Measurements from ENCODE around the gene ROR2. TPM values are rescaled to one million over a fixed set of nuclear protein-coding genes. Genes with fewer than 3 reads are reported as not detected.

Gene ROR2
- total RNA-seq, 6 experiments from 2014 or later, result 0.09 TPM; not detected in 5

DNA sequence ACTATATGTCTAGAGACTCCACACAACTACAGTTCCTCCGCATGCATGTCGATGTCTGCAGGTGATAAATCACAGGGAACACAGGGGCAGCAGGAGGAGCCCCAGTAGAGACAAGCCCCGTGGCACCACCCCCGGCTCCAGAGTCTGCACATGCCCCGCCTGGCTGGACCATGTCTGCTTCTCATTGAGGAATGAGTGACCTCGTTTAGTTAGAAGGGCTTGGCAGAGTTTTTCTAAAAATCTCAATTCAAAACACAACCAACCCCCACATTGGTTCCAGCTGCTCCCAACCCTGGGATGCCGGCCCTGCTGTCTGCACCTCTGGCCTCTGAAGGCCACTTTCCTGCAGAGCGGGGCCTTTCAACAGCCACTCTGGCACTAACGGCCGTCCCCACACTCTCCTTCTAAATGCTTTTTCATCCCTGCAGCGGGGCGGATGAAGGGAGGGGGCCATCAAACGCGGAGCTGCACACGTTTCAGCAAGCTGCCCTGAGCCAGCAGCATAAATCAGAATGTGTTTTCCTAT is 106.3 kb downstream of the ROR2 start:
- Mint-ChIP-seq H3K4me3 (no peak overlapping the region), H3K4me1 (ENCODE audit: low read depth) (peaks cover 9% of the 10 kb centered on the region), H3K36me3 (ENCODE audit: low read depth) (no peaks in the 10 kb centered on the region), H3K9me3 (no peaks in the 10 kb centered on the region), H3K27ac (no peak overlapping the region), H3K27me3 (ENCODE audit: insufficient read depth) (peaks cover 23% of the 10 kb centered on the region)
- TF ChIP-seq, protein P1, sequence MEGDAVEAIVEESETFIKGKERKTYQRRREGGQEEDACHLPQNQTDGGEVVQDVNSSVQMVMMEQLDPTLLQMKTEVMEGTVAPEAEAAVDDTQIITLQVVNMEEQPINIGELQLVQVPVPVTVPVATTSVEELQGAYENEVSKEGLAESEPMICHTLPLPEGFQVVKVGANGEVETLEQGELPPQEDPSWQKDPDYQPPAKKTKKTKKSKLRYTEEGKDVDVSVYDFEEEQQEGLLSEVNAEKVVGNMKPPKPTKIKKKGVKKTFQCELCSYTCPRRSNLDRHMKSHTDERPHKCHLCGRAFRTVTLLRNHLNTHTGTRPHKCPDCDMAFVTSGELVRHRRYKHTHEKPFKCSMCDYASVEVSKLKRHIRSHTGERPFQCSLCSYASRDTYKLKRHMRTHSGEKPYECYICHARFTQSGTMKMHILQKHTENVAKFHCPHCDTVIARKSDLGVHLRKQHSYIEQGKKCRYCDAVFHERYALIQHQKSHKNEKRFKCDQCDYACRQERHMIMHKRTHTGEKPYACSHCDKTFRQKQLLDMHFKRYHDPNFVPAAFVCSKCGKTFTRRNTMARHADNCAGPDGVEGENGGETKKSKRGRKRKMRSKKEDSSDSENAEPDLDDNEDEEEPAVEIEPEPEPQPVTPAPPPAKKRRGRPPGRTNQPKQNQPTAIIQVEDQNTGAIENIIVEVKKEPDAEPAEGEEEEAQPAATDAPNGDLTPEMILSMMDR (IDR thresholded peaks at IDR 0.05), result no peak
- DNase-seq, result no peak

DNA sequence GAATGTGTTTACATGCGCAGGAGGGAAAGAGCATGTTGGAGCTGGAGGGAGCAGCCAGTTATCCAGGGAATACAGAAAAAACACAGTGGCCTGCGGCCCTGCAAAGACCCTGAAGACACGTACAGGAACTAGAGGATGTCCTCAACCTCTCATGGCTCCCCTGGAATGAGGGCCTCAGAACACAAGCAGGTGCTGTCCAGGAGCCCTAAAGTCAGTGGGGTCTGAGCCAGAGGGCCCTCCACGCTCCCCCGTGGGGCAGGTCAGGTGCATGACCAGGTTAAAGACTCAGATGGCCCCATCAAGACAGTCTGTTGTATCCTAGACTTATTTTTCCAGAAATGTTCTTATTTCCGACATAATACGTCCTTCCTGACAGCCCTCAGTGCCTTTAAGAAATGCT is 106.9 kb downstream of the ROR2 start:
- Mint-ChIP-seq H3K4me3 (no peak overlapping the region), H3K4me1 (ENCODE audit: low read depth) (peaks cover 15% of the 10 kb centered on the region), H3K36me3 (ENCODE audit: low read depth) (no peaks in the 10 kb centered on the region), H3K27me3 (ENCODE audit: insufficient read depth) (peaks cover 29% of the 10 kb centered on the region), H3K27ac (no peak overlapping the region), H3K9me3 (no peaks in the 10 kb centered on the region)
- TF ChIP-seq, protein P1 (IDR thresholded peaks at IDR 0.05), result no peak
- no peak for DNase-seq

DNA sequence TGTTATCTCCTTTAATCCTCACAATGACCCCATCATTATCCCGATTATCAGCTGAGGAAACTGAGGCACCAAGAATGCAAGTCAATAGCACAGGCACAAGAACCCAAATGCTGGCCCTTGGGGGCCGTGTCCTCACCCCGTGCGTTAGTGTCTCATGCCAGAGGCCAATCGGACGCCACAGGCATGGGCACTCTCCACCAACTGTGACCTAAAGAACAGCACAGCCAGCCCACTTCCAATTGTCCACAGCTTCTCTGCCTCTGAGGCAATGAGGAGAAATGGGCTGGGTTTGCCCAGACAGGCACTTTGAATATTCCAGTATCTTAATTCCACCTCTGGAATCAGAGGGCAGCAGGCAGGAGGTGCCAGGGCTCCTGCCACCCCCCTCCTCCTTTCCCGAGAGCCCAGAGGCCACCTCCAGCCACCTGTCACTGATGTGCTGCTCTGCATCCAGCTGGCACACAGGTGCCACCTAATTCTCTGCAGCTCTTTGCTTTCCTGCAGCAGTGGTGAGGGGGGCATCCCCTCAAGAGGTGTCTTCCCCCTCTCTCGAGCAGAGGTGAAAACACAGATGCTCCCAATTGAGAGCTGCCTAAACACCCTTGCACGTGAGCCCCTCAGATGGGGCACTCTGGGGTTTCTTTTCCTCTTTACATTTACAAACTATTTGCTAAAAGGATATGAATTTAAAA is 107.5 kb downstream of the ROR2 start:
- Mint-ChIP-seq H3K27ac (no peak overlapping the region), H3K9me3 (no peaks in the 10 kb centered on the region), H3K4me3 (no peak overlapping the region), H3K4me1 (ENCODE audit: low read depth) (peaks cover 11% of the 10 kb centered on the region), H3K27me3 (ENCODE audit: insufficient read depth) (peaks cover 29% of the 10 kb centered on the region), H3K36me3 (ENCODE audit: low read depth) (no peaks in the 10 kb centered on the region)
- DNase-seq, result no peak
- TF ChIP-seq, protein P1 (IDR thresholded peaks at IDR 0.05), result no peak

DNA sequence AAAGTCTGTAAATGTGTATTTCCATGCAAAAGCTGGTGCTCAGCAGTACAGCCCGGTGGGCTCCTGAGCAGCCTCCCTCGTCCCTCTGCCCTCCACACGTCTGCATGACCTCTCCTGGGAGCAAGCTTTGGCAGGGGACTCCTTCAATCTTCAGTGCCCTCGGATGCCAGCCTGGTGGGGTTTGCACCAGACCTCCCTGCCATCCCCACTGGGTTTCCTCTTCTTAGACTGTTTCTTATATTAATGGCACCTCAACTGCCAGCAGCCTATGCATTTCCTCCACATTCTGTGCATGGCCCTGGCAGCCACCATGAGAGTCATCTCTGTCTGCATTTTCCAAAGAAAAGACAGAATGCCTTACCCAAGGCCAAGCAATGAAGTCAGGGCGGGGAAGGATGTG is 108.4 kb downstream of the ROR2 start:
- H3K4me1 Mint-ChIP-seq (ENCODE audit: low read depth), result peaks cover 9% of the 10 kb centered on the region

DNA sequence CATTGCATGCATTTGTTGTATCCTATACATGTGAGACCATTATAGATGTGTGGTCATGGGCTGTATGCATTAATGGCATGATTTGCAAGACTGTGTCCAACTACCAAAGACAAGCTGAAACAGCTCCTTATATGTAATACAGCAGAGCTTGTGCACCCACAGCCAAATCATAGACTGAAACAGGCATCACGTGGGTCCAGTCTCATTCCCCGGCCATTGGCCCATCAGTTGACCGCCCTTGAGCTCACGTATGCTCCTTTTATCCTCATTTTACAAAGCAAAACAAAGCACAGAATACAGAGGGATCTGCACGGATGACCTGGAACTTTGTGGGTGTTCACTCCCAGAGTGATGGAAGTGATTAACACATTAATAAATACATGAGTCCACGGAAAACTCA is 109.1 kb downstream of the ROR2 start:
- H3K27ac Mint-ChIP-seq, result no peak overlapping the region
- no peaks in the 10 kb centered on the region for H3K9me3 Mint-ChIP-seq
- no peaks in the 10 kb centered on the region for H3K36me3 Mint-ChIP-seq (ENCODE audit: low read depth)
- DNase-seq, result no peak
- H3K4me1 Mint-ChIP-seq (ENCODE audit: low read depth), result peaks cover 9% of the 10 kb centered on the region
- H3K27me3 Mint-ChIP-seq (ENCODE audit: insufficient read depth), result peaks cover 33% of the 10 kb centered on the region
- H3K4me3 Mint-ChIP-seq, result no peak overlapping the region
- TF ChIP-seq, protein P1 (IDR thresholded peaks at IDR 0.05), result no peak

More for the DNA sequence above, 108.4 kb downstream of the ROR2 start:
- TF ChIP-seq, protein P1 (IDR thresholded peaks at IDR 0.05), result no peak
- no peak overlapping the region for H3K4me3 Mint-ChIP-seq
- H3K27ac Mint-ChIP-seq, result no peak overlapping the region
- H3K27me3 Mint-ChIP-seq (ENCODE audit: insufficient read depth), result peaks cover 29% of the 10 kb centered on the region
- no peaks in the 10 kb centered on the region for H3K36me3 Mint-ChIP-seq (ENCODE audit: low read depth)
- DNase-seq, result no peak
- no peaks in the 10 kb centered on the region for H3K9me3 Mint-ChIP-seq

Data from HFFc6 (cell line).